Ramos (cell line): ENCODE data around the gene TXNL1.
"Not testable (repeated sequence)": the region's sequence is repeated elsewhere in the genome, so short reads cannot be mapped to it uniquely, and the experiment has no call there.

Experiments
- in situ Hi-C: fragments of 300-500 bp; cut with MboI; formaldehyde crosslinking; loops from one replicate; pipeline ENCODE4 v1.14.3; 2022; ENCODE audit warnings: low sequenced_read_pairs; ENCODE audit not compliant: unreplicated experiment

TXNL1 gene

GRCh38 chr18:56638232-56639103 lies at the start of gene TXNL1:
Gene TXNL1 (minus strand): TSS chr18:56638592. CDS start chr18:56638440, 152 bp downstream.
- in situ Hi-C loops, result loop anchor here (25.0 kb wide), 3 partner anchors 974 to 1201 kb away; partner anchors contain the start of genes NARS1 and TCF4

- in situ Hi-C loops, result no loop called here
Observed at GRCh38 chr18:56684277-56684676, 45.9 kb upstream of the TXNL1 start.

DNA sequence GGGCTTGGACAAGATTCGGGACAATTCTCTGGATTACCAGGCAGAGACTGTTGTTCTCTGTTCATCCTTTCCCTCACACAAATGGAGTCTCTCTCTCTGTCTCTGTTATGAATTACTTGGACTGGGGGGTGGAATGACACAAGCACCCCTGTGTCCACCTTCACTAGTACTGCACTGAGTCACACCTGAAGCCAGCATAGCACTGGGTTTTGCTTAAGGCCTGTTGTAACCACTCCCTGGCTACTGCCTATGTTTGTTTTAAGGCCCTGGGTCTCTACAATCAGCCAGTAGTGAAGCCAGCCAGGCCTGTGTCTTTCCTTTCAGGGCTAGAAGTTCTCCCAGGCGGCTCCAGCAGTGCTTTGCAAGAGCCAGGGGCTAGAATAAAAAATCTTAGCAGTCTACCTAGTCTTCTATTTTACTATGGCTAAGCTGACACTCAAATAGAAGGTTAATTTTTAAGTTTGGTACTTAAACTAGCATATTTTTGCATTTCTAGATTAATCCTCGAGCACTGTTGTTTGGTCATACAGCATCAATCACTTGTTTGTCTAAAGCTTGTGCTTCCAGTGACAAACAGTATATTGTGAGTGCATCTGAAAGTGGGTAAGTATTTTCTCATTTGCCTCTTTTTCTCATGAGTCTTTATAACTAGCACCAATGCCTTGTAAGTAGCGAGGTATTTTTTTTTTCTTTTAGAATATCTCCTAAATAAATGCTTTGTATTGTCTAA lies 40.6 kb upstream of the TXNL1 start:
- in situ Hi-C loops, result no loop called here

DNA sequence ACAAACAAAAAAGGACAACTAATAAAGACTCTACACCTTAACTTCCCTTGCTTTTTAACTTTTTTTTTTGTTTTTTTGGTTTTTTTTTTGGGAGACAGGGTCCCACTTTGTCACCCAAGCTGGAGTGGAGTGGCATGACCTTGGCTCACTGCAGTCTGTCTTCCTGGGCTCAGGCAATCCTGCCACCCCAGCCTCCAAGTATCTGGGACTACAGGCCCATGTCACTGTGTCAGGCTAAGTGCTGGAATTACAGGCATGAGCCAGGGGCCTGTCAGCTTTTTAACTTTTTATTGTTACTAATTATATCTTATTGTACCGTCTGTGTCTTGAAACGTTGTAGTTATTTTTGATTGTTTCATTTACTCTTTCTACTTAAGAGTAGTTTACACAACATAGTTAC lies 38.2 kb upstream of the TXNL1 start:
- in situ Hi-C loops, result no loop called here

DNA sequence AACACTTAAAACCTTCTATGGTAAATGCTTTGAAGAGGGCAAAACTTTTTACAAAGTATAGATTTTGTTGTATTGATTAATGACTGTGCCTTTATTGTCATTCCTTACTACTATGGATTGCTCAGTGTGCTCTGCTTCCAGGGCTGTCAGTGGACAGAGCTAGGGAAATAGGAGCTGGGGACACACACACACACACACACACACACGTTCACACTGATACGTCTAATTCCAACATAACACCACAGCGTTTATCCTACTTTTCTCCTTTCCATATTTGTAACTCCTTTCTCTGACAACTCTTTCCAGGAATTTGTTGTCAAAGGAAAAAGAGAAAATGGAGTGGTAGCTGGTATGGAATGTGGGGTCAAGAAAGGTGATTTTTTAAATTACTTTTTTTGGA lies 34.6 kb upstream of the TXNL1 start:
- in situ Hi-C loops, result no loop called here

DNA sequence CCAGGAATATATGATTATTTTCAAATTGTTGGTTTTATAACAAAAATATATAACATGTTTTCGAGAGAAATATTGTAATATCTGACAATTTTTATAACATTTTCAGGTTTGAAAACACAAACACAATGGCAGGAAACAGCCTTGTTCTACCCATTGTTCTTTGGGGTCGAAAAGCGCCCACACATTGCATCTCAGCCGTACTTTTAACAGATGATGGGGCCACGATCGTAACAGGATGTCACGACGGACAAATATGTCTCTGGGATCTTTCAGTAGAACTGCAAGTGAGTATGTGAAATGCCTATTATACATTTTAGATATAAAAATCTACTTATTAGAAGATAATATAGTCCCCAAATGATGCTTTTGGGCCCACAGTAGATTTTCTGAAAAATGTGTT lies 34.0 kb upstream of the TXNL1 start:
- in situ Hi-C loops, result no loop called here

DNA sequence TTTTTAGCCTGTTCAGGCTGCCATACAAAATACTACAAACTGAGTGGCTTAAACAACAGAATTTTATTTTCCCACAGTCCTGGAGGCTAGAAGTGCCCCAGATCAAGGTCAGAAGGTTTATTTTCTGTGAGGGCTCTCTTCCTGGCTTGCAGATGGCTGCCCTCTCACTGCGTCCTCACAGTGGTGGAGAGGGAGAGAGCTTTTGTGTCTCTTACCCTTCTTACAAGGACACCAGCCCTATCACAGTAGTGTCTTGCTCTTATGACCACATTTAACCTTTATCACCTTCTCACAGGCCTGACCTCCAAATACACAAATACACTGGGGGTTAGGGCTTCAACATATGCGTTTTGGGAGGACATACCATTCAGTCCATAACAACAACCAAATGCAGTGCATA lies 24.5 kb upstream of the TXNL1 start:
- in situ Hi-C loops, result loop anchor here (10.0 kb wide), 1 partner anchor 62 kb away; no protein-coding TSS in a partner anchor

DNA sequence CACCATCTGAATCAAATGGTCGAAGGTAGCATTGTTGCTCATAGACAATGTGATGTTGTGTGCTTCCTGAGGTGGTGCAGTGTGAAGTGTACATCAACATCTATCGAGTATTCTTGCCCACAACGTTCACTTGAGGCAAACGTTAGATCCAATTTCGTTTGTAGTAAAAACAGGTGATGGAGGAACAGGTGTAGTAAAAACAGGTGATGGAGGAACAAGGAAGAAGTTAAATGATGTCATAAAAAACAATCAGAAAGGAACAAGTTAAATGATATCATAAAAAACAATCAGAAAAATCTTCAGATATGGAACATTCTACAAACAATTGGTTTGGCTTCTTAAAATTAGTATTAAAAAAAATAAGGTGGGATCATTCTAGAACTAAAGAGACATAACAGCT lies 24.1 kb upstream of the TXNL1 start:
- in situ Hi-C loops, result loop anchor here (10.0 kb wide), 1 partner anchor 62 kb away; no protein-coding TSS in a partner anchor

DNA sequence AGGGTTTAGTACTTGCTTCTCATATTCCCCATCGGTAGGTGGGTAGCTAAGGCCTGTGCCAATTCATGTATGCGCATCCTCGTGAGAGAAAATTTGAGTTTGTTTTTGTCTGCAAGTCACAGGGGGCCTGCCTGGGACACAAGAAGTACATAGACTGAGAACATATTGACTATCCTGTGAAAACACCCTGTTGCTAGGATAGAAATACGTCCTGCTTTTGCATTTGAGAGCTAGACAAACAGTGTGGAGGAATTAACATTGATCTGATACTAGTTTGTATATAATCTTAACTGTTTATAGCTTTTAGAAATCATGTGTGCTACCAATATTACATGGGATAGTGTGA lies 23.6 kb upstream of the TXNL1 start:
- in situ Hi-C loops, result loop anchor here (10.0 kb wide), 1 partner anchor 63 kb away; no protein-coding TSS in a partner anchor

GRCh38 chr18:56661360-56662062 lies 23.1 kb upstream of the TXNL1 start:
- in situ Hi-C loops, result loop anchor here (10.0 kb wide), 1 partner anchor 63 kb away; no protein-coding TSS in a partner anchor

- in situ Hi-C loops, result loop anchor here (10.0 kb wide), 1 partner anchor 64 kb away; no protein-coding TSS in a partner anchor
Observed at GRCh38 chr18:56660655-56661054, 22.3 kb upstream of the TXNL1 start.

DNA sequence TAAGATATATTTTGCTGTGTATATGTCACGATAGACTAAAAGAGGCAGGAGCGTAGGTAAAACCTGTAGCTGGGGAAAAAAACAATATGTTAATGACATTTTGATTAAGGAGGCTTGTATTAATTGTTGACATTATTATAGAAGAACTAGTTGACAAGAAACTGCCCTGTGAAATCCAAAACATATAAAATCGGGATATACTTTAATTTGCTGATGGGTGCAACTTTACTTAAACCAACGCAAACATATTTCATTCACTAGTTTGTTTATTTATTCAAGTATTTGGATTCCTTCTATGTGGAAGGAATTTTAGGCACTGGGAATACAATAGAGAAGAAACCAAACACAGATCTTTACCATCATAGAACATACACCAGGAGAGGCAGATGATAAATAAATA lies 20.7 kb upstream of the TXNL1 start:
- in situ Hi-C loops, result no loop called here

GRCh38 chr18:56658261-56658660 lies 19.9 kb upstream of the TXNL1 start:
- in situ Hi-C loops, result no loop called here

DNA sequence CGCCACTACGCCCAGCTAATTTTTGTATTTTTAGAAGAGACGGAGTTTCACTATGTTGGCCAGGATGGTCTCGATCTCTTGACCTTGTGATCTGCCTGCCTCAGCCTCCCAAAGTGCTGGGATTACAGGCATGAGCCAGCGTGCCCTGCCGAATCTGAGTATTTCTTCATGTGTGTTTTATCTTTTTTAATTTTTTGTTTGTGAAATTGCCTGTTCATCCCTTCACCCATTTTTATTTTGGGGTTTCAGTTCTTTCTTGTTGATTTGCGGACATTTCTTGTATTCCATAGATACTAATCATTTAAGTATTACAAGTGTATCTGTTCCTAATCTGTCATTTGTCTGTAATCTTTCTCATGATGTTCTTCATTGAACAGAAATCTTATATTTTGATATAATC lies 15.9 kb upstream of the TXNL1 start:
- in situ Hi-C loops, result not testable (repeated sequence)

- in situ Hi-C loops, result no loop called here
Observed at GRCh38 chr18:56652802-56653201, 14.4 kb upstream of the TXNL1 start.

DNA sequence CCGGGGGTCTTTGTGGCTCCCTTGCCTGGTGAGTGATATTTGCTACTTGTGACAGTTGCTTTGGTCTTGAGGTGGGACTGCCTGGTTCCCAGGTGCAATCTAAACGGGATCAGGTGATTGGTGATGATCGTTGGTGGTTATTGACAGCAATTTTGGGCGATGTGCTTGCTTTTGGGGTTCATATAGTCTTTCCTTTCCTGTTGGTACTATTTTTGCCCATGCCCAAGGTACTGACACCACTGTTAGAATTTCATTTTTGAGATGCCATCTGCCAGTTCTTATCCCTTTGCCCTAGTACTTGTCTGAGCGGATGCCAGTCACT lies 13.3 kb upstream of the TXNL1 start:
- in situ Hi-C loops, result no loop called here

GRCh38 chr18:56650944-56651770 lies 12.8 kb upstream of the TXNL1 start, which contains the start of gene WDR7:
Gene WDR7 (plus strand): TSS chr18:56651359. CDS start chr18:56672516, 21,157 bp downstream.
- in situ Hi-C loops, result no loop called here

DNA sequence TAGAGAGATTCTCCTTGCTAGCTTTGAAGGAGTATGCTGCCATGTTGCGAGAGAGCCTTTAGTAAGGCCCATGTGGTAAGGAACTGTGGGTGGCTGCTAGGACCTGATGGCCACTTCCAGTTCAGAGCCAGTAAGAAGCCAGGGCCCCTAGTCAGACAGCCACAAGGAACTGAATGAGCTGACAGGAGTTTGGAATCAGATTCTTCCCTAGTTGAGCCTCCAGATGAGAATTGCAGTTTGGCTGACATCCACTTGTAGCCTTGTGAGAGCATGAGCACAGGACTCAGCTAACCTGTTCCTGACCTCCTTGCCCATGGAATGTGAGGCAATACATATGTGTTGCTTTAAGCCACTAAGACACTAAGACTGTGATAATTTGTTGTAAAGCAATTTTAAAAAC lies 11.6 kb upstream of the TXNL1 start:
- in situ Hi-C loops, result loop anchor here (25.0 kb wide), 3 partner anchors 962 to 1213 kb away; partner anchors contain the start of genes NARS1 and TCF4
